NCI-H2029 (cell line): ENCODE results near the gene LYPD4.

Experiments
- DNase-seq: peaks from one replicate; lab custom pipeline; 2025; lab: John Stamatoyannopoulos, UW

LYPD4 gene

DNA sequence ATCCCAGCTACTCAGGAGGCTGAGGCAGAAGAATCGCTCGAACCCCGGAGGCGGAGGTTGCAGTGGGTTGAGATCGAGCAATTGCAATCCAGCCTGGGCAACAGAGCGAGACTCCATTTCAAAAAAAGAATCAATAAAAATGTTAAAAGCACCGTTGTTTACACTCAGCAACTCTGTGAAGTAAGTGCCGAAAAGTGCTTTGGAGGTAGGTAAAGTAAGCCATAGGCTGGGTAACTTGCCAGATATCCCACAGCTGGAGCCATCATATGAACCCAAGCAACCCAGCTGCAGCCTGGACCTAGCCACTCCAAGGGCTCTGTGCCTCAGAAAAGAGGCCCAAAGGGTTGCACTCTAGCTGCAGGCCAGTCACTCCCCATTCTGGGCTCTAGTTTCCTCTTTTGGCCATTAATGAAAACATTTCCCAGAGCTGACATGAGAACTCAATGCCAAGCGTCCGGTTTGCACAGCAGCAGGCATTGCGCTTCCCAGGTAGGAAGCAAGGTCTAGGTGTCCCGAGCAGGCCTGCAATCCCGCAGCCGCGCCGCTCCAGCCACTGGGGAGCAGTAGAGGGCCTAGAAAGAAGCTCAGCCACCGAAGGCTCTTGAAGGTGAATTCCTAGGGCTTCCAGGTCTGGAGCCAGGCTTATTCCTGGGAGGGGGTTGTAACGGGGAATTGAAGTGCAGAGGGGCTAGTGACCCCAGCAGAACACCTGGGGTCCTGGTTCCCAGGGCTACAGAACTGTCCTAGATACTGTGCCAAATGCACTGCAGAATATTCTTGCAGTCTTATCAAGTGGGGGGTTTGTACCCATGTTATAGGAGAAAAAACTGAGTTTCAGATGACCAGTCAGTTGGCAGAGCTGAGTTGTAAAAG, 28.5 kb upstream of the LYPD4 start:
- DNase-seq, result peak; percentile 56

DNA sequence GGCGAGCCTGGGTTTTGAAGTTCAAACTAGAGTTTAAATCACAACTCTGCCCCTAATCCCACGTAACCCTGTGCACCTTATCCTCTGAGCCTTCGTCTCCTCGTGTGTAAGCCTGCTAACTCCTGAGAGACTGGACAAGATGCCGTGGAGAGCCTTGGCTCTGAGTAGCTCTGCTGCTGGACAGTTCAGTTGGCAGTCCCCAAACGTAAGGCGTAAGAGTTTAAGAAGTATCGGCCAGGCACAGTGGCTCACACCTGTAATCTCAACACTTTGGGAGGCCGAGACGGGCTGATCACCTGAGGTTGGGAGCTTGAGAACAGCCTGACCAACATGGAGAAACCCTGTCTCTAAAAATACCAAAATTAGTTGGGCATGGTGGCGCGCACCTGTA, 27.9 kb upstream of the LYPD4 start:
- DNase-seq, result no peak

DNA sequence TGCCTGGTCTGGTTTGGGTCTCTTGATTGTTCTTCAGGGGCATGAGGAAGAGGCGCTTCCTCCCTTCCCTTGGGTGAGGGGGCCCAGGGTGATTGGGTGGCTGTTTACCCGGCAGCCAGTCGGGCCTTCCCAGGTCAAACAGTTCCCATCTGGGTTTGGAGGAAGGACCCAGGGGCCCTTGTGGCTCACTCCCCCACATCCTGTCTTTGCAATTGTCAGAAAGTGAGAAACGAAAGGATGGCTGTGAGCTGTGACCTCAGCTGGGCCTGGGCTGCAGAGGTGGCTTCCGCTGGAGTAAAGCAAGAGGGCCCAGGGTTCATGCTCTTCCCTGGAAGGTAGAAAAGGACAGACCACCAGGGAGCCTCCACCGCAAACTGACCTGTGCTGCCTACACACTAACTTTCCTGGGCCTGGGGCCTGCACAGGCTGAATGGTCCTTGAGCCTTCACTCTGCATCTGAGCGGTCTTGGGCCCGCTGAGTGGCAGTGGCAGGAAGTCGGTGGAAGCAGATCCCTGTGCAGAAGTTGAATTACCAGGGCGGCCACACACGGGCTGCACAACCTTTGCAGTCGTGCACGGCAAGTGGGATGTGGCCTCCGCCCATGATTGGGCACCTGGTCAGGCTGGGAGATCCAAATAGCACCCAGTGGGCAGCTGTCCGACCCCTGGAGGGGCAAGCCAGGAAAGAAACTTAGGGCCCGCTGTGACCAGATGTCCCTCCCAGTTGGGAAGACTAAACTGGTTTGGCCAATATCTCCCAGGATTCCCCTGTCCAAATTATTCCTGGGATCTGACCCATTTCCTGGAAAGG, 27.3 kb upstream of the LYPD4 start:
- no peak for DNase-seq

DNA sequence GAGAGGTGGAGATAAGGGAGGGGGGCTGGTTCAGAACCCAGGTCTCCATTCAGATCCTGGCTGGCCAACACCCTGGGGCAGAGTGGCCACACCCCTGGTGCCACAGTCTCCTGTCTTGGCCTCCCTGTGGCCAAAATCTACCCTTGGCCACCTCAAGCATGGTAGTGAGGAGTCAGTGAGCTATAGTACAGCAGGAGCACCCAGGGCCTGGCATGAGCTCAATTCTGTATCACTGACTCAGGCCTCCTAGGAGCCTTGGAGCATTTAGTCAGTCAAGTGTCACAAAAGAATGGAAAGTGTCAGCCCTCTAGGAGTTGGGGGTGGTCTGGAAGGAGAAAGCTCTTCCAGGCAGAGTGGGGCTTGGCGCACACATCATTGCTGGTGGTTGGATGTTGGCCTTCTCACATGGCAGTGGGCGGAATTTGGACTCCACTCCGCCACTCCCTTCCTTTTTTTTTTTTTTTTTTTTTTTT, 26.0 kb upstream of the LYPD4 start:
- DNase-seq, result no peak

DNA sequence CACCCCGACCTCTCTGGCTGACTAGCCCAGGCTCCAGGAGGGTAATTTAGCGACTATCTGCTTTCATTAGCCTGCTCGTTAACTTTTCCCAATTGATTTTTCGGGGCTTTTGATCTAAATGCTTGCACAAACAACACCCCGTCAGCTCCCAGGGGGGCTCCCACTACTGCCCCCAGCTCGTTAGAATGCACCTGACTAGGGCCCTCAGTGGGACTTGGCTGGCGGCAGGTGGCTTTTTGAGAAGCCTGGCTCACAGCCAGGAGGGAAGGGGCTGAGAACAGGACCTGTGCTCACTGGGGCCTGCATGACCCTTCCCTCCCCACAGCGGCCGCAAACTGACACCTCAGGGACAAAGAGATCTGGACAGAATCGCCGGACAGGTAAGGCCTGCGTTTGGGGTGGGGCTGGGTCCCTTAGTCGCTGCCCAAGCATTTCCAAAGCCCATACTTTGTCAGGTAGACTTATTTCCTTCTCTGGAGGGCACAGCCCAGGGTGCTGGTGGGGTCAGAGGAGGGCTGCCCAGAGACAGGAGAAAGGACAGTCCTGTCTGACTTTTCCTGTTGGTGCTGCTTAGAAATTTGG, 25.0 kb upstream of the LYPD4 start:
- no peak for DNase-seq

DNA sequence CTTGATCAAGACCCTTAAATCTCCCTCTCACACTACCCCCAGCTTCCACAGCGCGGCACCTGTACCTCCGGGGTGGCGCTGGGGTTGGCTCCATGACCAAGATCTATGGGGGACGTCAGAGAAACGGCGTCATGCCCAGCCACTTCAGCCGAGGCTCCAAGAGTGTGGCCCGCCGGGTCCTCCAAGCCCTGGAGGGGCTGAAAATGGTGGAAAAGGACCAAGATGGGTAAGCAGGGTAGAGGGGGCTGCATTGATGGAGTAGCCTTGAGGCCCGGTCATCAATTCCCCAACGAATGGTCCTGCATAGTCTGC, 24.5 kb upstream of the LYPD4 start:
- DNase-seq, result no peak

DNA sequence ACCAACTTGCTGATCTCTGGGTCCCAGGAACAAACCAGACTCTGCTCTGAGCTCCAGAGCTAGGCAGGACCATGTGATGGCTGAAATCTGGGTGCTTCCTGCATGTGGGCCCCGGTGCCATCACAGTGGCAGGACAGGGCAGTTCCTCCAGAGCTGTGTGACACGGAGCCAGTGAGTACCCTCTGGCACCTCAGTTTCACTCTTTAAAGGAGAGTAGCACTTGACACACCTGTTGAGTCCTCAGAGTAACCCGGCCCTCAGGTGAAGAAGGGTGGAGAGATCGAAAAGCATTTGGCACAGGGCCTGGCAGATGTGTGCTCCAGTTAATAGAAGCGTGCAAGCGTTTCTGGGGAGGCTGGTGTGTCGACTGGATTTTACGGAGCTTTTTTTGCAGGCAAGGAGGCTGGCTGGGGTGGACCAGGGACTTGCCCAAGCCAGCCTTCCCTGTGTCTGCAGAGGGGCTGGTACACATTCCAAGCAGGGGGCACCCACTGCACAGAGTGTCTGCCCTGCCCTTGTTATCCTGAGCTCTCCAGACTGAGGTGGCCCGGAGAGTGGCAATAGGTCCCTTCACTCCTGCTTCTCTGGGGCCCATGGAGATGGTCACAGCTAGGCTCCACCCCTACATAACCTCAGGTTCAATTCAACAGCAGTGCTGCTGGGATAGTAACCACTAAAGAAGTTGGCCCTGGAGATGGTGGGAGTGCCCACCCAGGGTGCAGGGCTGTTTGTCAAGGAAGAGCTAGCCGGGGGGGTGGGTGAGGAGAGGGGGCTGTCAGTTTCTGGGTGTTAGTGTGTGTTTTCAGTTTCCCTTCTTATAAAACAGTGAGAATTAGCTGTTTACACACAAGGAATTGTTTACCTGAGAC, 23.9 kb upstream of the LYPD4 start:
- DNase-seq, result peak; percentile 75

DNA sequence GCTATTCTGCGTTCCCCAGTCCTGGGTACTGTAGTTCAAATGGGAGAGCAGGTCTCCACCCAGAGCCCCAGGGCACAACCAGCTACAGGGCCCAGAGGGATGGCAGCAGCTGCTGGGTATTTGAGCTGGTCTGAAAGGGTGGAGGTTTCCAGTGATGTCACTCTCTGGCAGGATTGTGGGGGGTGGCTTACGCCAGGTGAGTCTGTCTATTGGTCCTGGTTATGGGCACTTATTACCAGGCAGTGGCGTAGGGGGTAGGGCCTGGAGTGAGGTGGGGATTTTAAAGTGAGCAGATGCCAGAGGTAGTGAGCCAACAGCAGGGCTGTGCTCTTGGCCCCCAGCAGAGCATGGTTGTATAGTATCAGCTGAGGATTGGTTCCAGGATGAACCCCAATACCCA, 21.8 kb upstream of the LYPD4 start:
- no peak for DNase-seq

DNA sequence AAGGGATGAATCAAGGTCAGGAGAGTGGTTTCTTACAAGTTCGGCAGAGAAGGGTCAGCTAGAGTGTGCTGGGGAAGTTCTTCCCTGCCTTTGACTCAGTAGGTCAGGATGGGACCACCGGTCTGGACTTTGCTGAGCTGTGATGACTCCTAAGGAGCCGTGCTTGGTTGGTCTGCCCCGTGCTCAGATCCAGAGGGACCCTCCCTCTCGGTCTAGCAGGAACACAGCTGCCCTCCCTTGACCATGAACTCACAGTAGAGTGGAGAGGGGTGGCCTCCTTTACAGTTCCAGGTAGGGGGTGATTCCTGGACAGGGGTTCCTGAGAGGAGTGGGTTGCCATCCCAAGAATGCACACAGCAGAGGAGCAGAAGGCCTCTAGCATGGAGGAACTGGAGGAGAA, 19.9 kb upstream of the LYPD4 start:
- DNase-seq, result no peak

DNA sequence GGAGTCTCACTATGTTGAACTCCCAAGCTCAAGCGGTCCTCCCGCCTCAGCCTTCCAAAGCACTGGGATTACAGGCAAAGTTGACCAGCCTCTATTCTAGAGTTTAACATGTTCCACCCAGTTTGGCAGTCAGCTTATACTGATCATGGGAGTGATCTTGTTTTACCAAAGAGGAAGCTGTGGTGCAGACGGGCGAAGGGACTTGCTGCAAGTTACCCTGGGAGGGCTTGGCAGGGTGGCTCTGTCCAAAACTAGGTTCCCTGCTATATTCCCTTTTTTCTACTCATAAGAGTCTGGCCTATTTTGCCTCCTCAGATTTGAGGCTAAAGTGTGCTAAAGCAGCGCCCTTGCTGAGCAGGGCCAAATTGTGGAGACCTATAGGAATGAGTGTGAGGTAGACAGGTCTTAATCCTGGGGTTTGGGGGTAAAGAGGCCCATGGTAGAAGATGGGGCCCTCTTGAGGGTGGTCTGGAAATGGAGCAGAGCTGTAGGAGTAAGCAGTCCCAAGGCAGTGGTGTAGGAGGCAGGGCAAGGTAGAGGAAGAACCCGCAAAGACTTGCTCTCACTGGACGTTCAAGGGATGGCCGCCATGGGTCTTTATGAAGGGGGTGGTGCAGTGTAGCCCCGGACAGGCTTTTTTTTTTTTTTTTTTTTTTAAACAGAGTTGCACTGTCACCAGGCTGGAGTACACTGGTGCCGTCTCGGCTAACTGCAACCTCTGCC, 18.9 kb upstream of the LYPD4 start:
- no peak for DNase-seq

DNA sequence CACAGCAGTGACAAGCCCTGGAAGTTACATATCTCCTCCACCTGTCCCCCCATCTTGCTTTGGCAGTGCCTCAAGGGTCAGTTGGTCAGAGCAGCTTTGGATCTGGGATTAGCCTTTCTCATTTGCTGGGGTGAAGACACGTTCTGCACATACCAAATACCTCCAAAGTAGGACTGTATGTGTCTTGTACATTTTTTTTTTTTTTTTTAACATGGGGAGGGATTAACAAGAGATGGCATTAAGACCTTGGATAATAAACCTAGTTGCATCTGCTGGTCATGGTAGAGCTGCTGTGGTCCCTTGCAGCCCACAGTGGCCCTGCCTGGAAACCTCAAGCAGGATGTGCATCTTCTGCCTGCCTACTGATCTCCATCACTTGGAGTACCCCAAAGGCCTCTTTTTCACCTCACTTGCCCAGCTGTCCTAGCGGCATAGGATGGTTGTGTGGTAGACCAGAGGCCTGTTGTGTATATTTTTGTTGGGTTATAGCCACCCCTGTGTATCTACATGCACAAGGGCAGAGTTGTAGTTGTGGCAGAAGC, 18.0 kb upstream of the LYPD4 start:
- no peak for DNase-seq

DNA sequence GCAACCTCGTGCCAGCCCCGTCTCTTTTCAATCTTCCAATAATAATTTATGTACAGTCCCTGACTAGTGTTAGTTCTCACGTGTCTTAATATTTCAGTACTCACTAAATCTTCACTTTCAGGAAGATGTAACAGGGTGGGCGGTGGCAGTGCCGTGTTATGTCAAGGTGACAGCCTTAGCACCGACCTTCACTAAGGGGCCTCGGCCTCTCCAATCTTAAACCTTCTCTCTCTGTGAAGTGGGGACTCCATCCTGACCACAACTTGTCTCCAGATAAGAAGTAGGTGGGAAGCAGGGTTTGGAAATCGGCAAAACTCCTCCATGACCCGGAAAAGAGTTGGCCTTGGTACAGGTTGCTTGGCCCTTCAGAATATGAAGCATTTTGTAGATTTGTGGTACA, 17.4 kb upstream of the LYPD4 start:
- no peak for DNase-seq

DNA sequence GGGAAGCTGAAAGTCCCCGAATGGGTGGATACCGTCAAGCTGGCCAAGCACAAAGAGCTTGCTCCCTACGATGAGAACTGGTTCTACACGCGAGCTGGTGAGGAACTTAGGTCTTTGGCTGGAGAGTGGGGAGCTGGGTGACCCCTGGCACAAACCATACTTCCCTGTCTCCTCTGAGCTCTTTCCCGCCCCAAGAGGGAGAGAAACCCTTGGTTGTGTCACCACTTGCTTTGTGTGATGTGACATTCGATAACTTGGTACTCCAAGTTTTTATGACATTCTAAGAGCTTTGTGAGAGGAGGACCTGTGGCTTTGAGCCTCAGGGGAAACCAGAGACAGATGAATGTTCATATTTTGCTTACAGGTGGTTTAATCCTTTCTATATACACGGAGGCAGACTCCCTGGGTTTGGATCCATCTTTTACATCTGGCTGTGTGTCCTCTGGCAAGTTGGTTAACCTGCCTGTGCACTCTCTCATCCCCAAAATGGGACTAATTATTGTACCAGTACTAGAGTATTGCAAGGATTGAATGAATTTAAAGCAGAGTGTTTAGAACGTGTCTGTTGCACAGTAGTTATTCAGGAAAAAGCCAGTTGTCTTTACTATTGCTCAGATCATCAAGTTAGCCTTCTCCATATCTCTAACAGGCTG, 16.8 kb upstream of the LYPD4 start:
- no peak for DNase-seq

DNA sequence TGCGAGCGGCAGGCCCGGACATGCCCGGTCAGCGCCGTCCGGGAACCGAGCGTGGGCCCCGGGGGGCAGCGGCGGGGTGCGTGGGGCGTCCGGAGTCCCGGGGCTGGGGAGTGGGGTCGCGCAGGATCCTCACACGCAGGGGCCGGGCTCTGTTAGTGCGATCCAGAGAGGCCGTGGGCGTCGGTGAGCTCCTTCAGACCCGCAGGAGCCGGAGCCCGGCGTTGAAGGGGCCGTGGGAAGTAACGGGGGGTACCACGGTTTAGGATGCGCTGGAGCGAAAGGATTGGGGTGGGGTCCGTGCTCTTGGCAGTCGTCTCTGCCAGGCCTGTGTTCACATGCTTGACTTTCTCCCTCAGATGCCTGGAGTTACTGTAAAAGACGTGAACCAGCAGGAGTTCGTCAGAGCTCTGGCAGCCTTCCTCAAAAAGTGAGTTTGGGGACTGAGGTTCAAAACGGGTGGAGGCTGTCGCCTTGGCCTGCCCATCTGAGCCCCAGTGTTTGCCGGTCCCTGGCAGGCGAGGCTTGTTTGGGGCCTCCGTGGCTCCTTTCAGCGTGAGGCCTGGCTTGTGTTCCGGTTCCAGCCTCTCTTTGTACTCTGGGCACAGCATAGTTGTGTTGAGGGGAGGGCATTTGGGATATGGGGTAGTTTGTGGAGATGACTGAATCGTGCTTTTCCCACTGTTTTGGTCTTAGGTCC, 16.1 kb upstream of the LYPD4 start:
- no peak for DNase-seq

DNA sequence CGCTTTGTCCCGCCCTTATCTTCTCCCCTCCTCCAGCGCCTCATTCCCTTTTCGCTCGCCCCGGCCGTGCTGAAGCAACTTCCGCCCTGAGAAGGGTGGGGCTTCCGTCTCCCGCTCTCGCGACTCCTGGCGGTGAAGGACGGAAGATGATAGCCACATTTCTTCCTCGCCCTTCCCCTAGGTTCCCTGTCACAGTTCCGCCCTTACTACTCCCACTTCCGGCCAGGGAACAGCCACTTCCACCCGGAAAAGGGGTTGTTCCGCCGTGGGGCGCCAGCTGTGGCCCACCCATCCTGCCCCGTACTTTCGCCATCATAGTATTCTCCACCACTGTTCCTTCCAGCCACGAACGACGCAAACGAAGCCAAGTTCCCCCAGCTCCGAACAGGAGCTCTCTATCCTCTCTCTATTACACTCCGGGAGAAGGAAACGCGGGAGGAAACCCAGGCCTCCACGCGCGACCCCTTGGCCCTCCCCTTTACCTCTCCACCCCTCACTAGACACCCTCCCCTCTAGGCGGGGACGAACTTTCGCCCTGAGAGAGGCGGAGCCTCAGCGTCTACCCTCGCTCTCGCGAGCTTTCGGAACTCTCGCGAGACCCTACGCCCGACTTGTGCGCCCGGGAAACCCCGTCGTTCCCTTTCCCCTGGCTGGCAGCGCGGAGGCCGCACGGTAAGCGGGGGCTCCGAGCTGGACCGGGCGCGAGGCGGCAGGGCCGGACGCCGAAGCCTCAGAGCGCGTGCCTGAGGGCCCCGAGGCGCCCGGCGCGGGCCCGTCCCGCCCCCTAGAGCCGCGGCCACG, 15.3 kb upstream of the LYPD4 start, which contains the start of gene RPS19:
Gene RPS19, plus strand, starts transcription at position 638 of the 801 bp plus-strand sequence. CDS start 520 bp downstream, outside the sequence.
- peak; percentile 98 for DNase-seq

DNA sequence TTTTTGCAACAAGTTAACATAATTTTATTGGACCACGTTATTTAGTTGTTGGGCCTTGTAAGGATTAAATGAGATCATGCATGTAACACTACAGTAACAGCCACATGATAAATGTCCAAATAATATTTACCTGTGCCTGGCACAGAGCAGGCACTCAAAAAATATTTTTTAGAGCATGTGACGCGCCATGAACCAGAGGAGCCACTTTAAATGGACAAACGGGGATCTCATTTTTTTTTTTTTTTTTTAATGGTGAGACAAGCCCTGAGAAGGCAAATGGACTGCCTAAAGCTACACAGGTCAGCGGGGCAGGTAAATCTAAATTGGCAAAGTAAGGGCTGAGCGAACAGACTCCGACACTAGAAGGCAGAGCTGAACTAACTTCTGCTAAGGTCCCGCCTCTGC, 14.7 kb upstream of the LYPD4 start:
- DNase-seq, result no peak

DNA sequence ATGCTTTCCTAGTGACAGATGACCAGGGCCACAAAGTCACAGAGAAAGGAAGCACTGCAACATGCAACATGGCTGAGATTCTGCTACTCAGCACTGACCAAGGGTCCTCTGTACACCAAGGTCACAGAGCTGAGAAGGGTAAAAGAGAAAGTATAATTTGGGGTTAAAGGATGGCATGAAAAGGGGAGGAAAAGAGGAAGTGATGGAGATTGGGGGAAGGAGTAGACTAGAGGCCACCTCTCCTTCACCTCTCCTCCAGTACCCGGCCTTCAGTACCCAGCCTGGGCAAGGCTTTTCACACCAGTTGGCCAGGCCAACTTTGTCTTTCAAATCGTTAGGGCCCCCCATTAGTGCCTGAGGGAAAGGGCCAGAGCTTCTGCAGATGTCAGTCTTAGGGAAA, 9.3 kb upstream of the LYPD4 start:
- DNase-seq, result no peak

DNA sequence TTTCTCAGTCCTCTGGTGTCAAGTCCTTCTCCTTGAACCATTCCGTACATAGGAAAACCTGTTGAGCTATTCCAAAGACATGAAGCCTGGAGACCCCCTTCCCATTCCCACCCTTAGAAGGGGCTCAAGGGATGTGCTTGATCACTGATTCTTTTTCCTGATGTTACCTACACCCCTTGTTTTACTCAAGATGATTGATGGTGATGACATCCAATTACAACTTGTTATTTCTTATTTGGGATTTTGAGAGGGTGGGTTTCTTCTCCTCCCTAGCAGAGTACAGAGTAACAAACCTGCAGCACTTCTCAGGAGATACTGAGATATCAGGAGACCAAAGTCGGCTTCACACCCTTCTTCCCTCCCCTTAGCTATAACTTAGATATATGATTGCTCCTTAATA, 8.9 kb upstream of the LYPD4 start:
- DNase-seq, result no peak

DNA sequence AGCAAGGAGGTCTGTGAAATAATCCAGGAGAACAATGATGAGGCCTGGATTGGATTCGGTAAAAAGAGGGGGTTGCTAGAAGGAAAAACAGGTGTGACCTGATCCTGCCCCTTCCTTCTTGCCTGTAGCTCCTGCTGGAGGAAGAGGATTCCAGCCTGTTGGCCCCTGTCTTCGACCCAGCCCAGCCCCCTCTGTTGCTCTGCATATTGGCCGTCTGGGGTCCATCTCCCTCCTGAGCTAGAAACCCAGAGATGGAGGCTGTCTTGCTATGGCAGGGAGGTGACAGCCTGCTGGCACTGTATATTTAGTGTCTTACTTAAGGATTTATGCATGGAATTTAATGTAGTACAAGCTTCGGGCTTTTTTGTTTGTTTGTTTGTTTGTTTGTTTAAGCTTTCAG, 7.0 kb upstream of the LYPD4 start:
- DNase-seq, result no peak
